ENCODE results near the gene NR3C1.

DNA sequence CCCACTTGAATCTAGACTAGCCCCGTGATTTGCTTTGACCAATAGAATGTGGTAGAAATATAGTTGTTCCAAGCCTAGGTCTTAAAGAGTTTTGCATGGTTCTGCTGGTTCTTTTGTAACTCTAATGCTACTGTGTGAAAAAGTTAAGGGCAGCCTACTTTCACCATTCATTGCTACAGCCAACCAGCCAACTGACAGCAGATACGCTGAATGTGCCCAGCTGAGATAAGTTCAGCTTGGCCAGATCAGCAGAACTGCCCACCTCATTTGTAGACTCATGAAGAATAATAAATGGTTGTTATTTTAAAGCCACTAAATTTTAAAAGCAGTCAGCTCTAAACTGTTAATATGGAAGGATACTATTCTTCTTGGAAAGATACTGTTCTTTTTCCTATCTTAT is 23.9 kb downstream of the NR3C1 start:
- TF ChIP-seq, protein P1, sequence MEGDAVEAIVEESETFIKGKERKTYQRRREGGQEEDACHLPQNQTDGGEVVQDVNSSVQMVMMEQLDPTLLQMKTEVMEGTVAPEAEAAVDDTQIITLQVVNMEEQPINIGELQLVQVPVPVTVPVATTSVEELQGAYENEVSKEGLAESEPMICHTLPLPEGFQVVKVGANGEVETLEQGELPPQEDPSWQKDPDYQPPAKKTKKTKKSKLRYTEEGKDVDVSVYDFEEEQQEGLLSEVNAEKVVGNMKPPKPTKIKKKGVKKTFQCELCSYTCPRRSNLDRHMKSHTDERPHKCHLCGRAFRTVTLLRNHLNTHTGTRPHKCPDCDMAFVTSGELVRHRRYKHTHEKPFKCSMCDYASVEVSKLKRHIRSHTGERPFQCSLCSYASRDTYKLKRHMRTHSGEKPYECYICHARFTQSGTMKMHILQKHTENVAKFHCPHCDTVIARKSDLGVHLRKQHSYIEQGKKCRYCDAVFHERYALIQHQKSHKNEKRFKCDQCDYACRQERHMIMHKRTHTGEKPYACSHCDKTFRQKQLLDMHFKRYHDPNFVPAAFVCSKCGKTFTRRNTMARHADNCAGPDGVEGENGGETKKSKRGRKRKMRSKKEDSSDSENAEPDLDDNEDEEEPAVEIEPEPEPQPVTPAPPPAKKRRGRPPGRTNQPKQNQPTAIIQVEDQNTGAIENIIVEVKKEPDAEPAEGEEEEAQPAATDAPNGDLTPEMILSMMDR (optimal IDR thresholded peaks at IDR 0.05 in 1 of 3, IDR thresholded peaks at IDR 0.05 in 1 of 3, conservative IDR thresholded peaks at IDR 0.05 in 1 of 3; ENCODE audit: extremely low read depth in 1 of 3, insufficient read depth in 2 of 3, low read length in 3 of 3): no peak
- TF ChIP-seq EZH2 (IDR thresholded peaks at IDR 0.05; ENCODE audit: low read length): no peak

Data from keratinocyte (primary cell).